Measurements from ENCODE around the gene RAET1G.
A peak's percentile ranks its signal among the peaks of the same experiment; 100 is the strongest.
"Not testable (repeated sequence)": the region's sequence is repeated elsewhere in the genome, so short reads cannot be mapped to it uniquely, and the experiment has no call there.

RAET1G gene

GRCh38 chr6:149909701-149910470 is 13.0 kb downstream of the RAET1G start:
- DNase-seq, result no peak

- DNase-seq, result not testable (repeated sequence)
Measured at GRCh38 chr6:149908480-149908879, 14.4 kb downstream of the RAET1G start.

- no peak for DNase-seq
Measured at GRCh38 chr6:149907317-149907716, 15.6 kb downstream of the RAET1G start.

GRCh38 chr6:149906405-149906804 is 16.5 kb downstream of the RAET1G start:
- DNase-seq, result no peak

- no peak for DNase-seq
Measured at GRCh38 chr6:149905911-149906371, 17.0 kb downstream of the RAET1G start.

GRCh38 chr6:149905371-149905910 is 17.5 kb downstream of the RAET1G start:
- no peak for DNase-seq

GRCh38 chr6:149904661-149905370 is 18.1 kb downstream of the RAET1G start:
- no peak for DNase-seq

- no peak for DNase-seq
Measured at GRCh38 chr6:149903938-149904611, 18.8 kb downstream of the RAET1G start.

- DNase-seq, result no peak
Measured at GRCh38 chr6:149901444-149902140, 21.3 kb downstream of the RAET1G start.

- DNase-seq, result no peak
Measured at GRCh38 chr6:149900620-149901443, 22.1 kb downstream of the RAET1G start.

GRCh38 chr6:149899926-149900619 is 22.8 kb downstream of the RAET1G start:
- no peak for DNase-seq

GRCh38 chr6:149899486-149899885 is 23.4 kb downstream of the RAET1G start:
- DNase-seq, result no peak

- DNase-seq, result no peak
Measured at GRCh38 chr6:149898966-149899365, 24.0 kb downstream of the RAET1G start.

GRCh38 chr6:149897855-149898744 is 24.8 kb downstream of the RAET1G start, which contains the start of gene RAET1E:
Gene RAET1E, minus strand, starts transcription at chr6:149898113. Its CDS starts 7,212 bp downstream, at chr6:149890901.
- no peak for DNase-seq

- DNase-seq, result no peak
Measured at GRCh38 chr6:149897015-149897697, 25.8 kb downstream of the RAET1G start.

GRCh38 chr6:149896491-149896890 is 26.4 kb downstream of the RAET1G start:
- DNase-seq, result peak; percentile 15

GRCh38 chr6:149895833-149896271 is 27.1 kb downstream of the RAET1G start:
- no peak for DNase-seq

GRCh38 chr6:149895048-149895590 is 27.8 kb downstream of the RAET1G start:
- no peak for DNase-seq

- not testable (repeated sequence) for DNase-seq
Measured at GRCh38 chr6:149891864-149892263, 31.1 kb downstream of the RAET1G start.

Measured in NK-92 treated with Interleukin-12 subunit alpha and Interleukin-12 subunit beta, amount 100 ng/mL, for 24 hours (cell line).